Embryonic facial prominence (tissue), 1 donor: ENCODE data around the gene COQ2.
"Not testable (repeated sequence)": the region's sequence is repeated elsewhere in the genome, so short reads cannot be mapped to it uniquely, and the experiment has no call there.

Experiments
- DNase-seq: peaks from one replicate; pipeline ENCODE4 v3.0.0-alpha.2; 2016; ENCODE audit errors: extremely low spot score

Gene COQ2

GRCh38 chr4:83284193-83285054 is at the start of gene COQ2:
TSS of gene COQ2 (minus strand) at chr4:83284798. CDS start at chr4:83284764, 34 bp downstream.
- DNase-seq, result peak; percentile 83

DNA sequence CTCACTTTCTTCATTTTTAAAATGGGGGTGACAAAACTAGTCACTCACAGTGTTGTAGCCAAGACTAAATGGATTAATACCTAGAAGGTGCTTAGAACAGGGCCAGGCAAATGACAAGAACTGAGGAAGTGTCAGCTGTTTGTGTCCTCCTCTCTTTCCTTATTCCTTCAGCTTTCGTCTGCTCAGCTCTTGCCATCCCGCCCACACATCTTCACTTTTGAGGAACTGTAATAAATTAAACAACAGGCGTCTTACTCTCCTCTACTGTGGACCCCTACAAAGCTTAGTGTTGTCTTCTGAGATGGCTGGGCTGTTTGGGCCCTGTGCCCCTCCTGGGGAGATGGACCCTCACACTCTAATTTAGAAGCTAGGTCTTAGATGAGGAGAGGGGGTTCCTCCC is 47.4 kb upstream of the COQ2 start:
- DNase-seq, result no peak

GRCh38 chr4:83329521-83330110 is 45.0 kb upstream of the COQ2 start:
- no peak for DNase-seq

GRCh38 chr4:83328521-83329187 is 44.1 kb upstream of the COQ2 start:
- DNase-seq, result no peak

GRCh38 chr4:83326546-83326945 is 41.9 kb upstream of the COQ2 start:
- DNase-seq, result no peak

- not testable (repeated sequence) for DNase-seq
These were observed 40.7 kb upstream of the COQ2 start for GRCh38 chr4:83325306-83325705.

- no peak for DNase-seq
These were observed 38.5 kb upstream of the COQ2 start for GRCh38 chr4:83323136-83323535.

DNA sequence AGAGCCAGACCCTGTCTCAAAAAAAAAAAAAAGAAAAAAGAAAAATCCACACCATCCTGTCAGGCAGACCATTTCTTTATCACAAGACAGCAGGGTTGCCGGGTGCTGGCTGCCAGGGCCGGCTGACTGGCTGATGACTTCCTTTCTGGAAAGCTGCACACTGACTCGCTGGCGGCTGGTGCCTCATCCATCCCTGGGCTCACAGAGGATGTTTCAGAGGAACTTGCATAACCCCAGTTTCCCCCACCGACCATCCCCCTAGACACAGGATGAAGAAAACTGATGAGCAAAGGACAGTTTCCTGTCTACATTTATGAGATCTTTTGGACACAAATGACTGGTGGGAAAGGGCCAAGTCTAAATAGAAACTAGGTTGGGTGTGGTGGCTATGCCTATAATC is 36.0 kb upstream of the COQ2 start:
- no peak for DNase-seq

- no peak for DNase-seq
These were observed 34.1 kb upstream of the COQ2 start for GRCh38 chr4:83318666-83319065.

GRCh38 chr4:83317671-83318070 is 33.1 kb upstream of the COQ2 start:
- no peak for DNase-seq

- DNase-seq, result no peak
These were observed 32.0 kb upstream of the COQ2 start for GRCh38 chr4:83316459-83317165.

DNA sequence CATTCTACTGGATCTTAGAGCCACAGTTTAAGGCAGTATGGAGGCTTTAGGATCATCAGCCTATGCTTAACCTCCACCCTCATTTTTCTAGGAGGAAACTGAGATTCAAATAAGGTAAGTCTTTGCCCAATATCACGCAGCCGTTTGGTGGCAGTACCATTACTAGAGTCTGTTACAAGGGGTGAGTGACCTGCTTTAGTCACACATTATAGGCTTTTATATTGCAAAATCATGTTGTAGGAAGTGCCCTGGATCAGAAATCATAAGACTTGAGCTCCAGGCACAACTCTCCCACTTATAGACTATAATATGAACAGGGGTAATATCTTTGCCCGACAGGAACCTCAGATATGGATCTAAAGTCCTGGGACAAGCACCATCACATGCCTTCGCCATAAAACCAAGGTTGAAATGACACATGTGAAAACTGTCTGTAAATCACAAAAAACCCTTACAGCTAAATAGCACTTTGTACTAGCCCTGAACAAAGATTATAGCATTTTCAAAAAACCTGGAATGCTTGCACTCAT is 30.8 kb upstream of the COQ2 start:
- no peak for DNase-seq

- no peak for DNase-seq
These were observed 24.1 kb upstream of the COQ2 start for GRCh38 chr4:83308672-83309071.

GRCh38 chr4:83307920-83308319 is 23.3 kb upstream of the COQ2 start:
- DNase-seq, result no peak

DNA sequence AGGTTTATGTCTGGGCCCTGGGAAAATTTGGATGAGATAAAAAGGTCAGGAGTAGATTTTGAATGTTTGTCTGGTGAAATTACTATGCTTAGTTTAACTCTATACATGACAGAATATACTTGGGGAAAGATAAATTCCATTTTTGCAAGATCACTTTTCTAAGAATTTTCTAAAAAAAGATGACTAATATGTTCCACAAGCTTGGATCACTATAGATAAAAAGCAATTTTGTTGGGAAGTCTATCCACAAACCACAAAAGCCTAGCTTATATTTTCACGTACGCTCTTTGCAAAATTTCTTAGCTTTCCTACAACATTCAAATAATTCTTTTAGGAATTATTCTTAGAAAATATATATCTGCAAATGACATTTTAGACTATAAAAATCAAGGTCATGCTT is 20.6 kb upstream of the COQ2 start:
- no peak for DNase-seq

DNA sequence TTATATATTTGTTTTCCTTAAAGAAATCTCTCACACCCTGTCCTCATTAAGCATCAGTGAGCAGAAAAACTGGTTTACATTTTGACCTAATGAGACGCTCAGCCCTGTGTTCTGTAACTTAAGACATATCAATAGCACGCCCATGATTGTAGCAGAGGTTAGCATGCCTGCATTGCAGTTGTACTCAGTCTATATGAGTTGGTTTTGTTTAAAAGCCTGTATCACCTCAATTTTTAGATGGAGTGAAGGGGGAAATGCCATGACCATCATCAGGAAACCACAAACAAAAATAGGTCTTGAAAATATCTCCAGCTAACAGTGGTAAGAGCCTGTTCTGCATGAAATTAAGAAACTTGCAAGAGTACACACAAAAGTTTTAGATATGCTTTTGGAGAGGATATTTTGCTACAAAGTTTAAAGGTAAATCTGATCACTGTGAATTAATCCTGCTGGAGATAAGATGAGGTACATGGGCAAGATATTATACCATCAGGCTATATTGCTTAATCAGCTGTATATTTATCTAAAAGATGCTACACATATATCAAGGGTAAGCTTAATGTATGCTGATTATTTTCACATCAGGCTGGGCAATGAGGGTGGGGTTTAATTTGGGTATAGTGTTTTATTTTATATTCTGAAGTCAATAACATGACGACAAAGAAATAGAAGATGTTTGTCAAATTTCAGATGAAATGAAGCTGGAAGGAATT is 13.1 kb upstream of the COQ2 start:
- no peak for DNase-seq

- no peak for DNase-seq
These were observed 8.9 kb upstream of the COQ2 start for GRCh38 chr4:83293305-83294046.

DNA sequence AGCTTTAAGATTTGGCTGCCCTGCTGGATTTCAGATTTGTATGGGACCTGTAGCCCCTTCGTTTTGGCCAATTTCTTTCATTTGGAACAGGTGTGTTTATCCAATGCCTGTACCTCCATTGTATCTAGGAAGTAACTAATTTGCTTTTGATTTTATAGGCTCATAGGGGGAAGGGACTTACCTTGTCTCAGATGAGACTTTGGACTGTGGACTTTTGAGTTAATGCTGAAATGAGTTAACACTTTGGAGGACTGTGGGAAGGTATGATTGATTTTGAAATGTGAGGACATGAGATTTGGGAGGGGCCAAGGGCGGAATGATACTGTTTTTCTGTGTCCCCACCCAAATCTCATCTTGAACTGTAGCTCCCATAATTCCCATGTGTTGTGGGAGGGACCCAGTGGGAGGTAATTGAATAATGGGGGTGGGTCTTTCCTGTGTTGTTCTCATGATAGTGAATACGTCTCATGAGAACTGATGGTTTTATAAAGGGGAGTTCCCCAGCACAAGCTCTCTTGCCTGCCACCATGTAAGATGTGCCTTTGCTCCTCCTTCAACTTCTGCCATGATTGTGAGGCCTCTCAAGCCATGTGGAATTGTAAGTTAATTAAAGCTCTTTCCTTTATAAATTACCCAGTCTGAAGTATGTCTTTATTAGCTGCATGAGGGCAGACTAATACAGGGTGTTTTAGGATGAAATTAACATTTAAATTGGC is 5.6 kb upstream of the COQ2 start:
- DNase-seq, result not testable (repeated sequence)

GRCh38 chr4:83288381-83288780 is 3.8 kb upstream of the COQ2 start:
- DNase-seq, result not testable (repeated sequence)

GRCh38 chr4:83285055-83285407 is 433 bp upstream of the COQ2 start:
- DNase-seq, result no peak
